Measurements from ENCODE around the gene XRCC3.
"Not testable (repeated sequence)": the region's sequence is repeated elsewhere in the genome, so short reads cannot be mapped to it uniquely, and the experiment has no call there.

Gene XRCC3

DNA sequence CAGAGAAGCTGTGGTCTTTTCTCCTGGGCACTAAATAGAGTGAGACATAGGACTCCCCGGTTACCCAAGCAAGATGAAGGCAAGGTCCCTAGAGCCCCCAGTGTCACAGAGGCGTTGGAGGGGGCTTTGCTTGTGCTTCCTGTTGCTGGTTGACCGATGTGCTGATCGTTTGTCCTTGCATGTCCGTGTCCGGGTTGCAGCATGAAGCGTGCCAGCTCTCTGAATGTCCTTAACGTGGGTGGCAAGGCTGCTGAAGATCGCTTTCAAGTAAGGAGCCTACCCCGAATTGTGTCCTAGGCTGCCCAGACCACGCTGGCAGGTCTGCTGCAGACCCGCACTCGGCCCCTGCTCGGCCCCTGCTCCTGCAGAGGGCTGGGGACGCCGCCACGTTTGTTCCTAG is 23.1 kb downstream of the XRCC3 start:
- ChIA-PET CTCF (no interaction called here), POLR2A (interaction anchor here (1.0 kb wide), 1 partner anchor 23 kb away, joined by 4 read pairs; the partner anchor contains the start of genes XRCC3 and ZFYVE21)
- TF ChIP-seq SUZ12 (IDR thresholded peaks at IDR 0.05) = no peak
- DNase-seq (ENCODE audit: extremely low spot score) = no peak

- CTCF ChIA-PET; DNase-seq (ENCODE audit: extremely low spot score): not testable (repeated sequence)
- POLR2A ChIA-PET = interaction anchor here (1.0 kb wide), 1 partner anchor 24 kb away, joined by 4 read pairs; the partner anchor contains the start of genes XRCC3 and ZFYVE21
These were observed 23.6 kb downstream of the XRCC3 start for GRCh38 chr14:103691655-103692054.

DNA sequence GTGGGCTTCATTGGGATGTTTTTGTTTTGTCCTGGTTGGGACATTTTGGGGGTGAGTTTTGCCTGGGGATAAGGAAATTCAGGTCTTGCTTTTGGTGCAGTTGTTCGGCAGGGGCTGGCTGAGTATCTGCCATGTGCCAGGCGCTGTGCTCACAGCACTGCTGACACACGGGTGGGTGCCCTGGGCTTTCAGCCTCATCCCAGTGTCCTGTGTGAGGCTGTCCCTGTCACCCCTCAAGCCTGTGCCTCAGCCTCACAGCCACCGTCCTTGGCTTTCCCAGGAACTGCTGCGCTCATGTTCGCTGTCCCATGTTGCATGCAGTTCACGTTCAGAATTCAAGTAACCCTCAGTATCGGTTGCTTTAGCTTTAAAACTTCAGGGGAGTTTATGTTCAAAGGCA is 24.9 kb downstream of the XRCC3 start:
- ChIA-PET POLR2A (no interaction called here), CTCF (interaction anchor here (0.6 kb wide), 1 partner anchor 111 kb away, joined by 6 read pairs; no protein-coding TSS in a partner anchor)
- TF ChIP-seq BHLHE40 (IDR thresholded peaks at IDR 0.05; ENCODE audit: borderline replicate concordance) (no peak), SP1 (IDR thresholded peaks at IDR 0.05) (no peak), L3MBTL2 (conservative IDR thresholded peaks at IDR 0.05) (no peak), ARNT (IDR thresholded peaks at IDR 0.05) (no peak), SUZ12 (IDR thresholded peaks at IDR 0.05) (no peak), CTBP1 (IDR thresholded peaks at IDR 0.05; ENCODE audit: borderline replicate concordance) (no peak), PKNOX1 (IDR thresholded peaks at IDR 0.05) (no peak)
- no peak for DNase-seq (ENCODE audit: extremely low spot score)

DNA sequence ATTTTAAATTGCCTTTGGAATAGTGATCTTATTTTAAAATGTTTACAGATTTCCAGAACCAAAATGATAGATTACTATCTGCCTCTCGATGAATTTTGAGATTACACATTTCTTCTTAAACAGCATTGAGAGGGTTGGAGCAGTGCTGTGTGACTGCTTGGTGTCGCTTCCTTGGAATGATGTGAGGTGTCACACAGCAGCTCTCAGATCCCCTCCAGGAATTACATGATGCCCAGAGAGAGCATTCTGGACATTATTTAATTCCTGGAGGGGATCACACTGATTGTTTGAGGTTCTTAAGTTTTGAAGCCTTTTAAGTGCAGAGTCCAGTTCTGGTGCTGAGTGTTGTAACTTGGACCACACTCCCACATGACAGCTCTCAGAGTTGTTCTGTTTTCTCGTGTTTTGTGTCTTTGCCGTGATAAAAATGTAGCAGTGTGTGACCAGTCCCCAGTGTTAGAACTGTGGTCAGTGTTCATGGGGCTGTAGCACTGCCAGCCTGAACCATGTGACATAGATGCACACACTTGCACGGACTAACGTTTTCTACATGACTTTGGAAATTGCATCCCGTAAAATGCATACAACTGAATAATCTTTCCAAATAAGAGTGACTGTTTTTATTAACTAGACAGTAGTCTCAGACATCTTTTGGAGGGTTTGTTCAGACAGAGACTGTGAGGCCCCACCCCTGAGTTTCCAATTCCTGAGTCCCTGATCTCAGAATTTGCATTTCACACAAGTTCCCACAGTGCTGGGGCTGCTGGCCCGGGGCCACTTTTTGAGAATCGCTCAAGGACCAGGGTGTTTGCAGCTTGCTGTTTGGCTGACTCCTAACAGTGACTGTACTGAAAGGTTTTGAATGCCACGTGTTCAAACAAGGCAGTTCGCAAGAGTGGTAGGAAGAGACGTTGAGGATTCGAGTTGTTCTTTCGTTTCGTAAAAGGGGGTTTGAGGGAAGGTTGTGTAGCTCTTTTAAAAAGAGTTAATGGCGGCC is 26.0 kb downstream of the XRCC3 start:
- TF ChIP-seq HDGF (IDR thresholded peaks at IDR 0.05; ENCODE audit: borderline replicate concordance) = no peak
- no peak for TF ChIP-seq ZNF384 (IDR thresholded peaks at IDR 0.05)
- TF ChIP-seq SUZ12 (IDR thresholded peaks at IDR 0.05) = no peak
- TF ChIP-seq SP1 (IDR thresholded peaks at IDR 0.05) = no peak
- no peak for TF ChIP-seq FOXK2 (IDR thresholded peaks at IDR 0.05)
- TF ChIP-seq NFRKB (IDR thresholded peaks at IDR 0.05) = no peak
- TF ChIP-seq PKNOX1 (IDR thresholded peaks at IDR 0.05) = no peak
- no peak for TF ChIP-seq BHLHE40 (IDR thresholded peaks at IDR 0.05; ENCODE audit: borderline replicate concordance)
- POLR2A ChIA-PET = no interaction called here
- CTCF ChIA-PET = interaction anchor here (0.6 kb wide), 1 partner anchor 110 kb away, joined by 6 read pairs; no protein-coding TSS in a partner anchor
- no peak for DNase-seq (ENCODE audit: extremely low spot score)

GRCh38 chr14:103688441-103688840 is 26.8 kb downstream of the XRCC3 start:
- ChIA-PET POLR2A (no interaction called here), CTCF (no interaction called here)
- no peak for TF ChIP-seq BHLHE40 (IDR thresholded peaks at IDR 0.05; ENCODE audit: borderline replicate concordance)
- no peak for DNase-seq (ENCODE audit: extremely low spot score)

GRCh38 chr14:103687712-103688111 is 27.5 kb downstream of the XRCC3 start:
- no peak for TF ChIP-seq SUZ12 (IDR thresholded peaks at IDR 0.05)
- TF ChIP-seq FOXK2 (IDR thresholded peaks at IDR 0.05) = no peak
- ChIA-PET CTCF (no interaction called here), POLR2A (no interaction called here)
- DNase-seq (ENCODE audit: extremely low spot score) = no peak

DNA sequence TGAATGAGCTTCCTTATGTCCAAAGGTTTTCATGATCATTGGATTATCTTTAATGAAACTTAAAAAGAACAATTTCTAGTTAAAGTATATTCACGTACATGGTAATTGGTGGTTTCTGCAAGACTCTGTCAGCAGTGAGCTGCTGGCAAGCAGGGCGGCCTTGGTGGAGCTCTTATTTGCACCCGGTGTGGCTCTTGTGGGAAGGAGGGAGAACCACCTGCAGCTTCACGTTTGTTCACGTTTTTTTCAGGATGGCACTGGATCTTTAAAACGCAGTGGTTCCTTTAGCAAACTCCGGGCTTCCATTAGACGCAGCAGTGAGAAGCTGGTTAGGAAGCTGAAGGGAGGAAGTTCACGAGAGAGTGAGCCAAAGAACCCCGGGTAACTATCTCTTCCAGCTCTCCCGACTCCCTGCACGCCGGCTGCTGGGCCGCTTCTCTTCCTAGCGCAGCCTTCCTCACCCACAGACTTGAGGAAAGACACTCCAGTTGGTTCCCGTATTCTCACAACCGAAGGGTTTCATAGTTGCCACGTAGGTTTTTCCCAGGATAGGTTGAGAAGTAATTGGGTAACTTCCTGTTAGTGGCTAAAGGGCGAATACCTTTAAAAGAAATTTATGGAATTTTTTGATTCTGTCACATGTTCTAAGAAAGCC is 28.3 kb downstream of the XRCC3 start:
- ChIA-PET CTCF (interaction anchor here (0.9 kb wide), 1 partner anchor 10 kb away, joined by 3 read pairs; no protein-coding TSS in a partner anchor), POLR2A (no interaction called here)
- DNase-seq (ENCODE audit: extremely low spot score) = no peak
- no peak for TF ChIP-seq CTBP1 (IDR thresholded peaks at IDR 0.05; ENCODE audit: borderline replicate concordance)
- TF ChIP-seq ELF4 (IDR thresholded peaks at IDR 0.05) = no peak
- no peak for TF ChIP-seq LEF1 (IDR thresholded peaks at IDR 0.05; ENCODE audit: borderline replicate concordance)
- TF ChIP-seq FOXA1 (IDR thresholded peaks at IDR 0.05) = no peak
- TF ChIP-seq NFRKB (IDR thresholded peaks at IDR 0.05) = no peak
- no peak for TF ChIP-seq FOXM1 (IDR thresholded peaks at IDR 0.05; ENCODE audit: borderline replicate concordance)
- no peak for TF ChIP-seq SP1 (IDR thresholded peaks at IDR 0.05)
- TF ChIP-seq ARNT (IDR thresholded peaks at IDR 0.05) = no peak
- no peak for TF ChIP-seq TARDBP (IDR thresholded peaks at IDR 0.05)
- TF ChIP-seq L3MBTL2 (conservative IDR thresholded peaks at IDR 0.05) = no peak
- TF ChIP-seq PKNOX1 (IDR thresholded peaks at IDR 0.05) = no peak
- no peak for TF ChIP-seq FOXK2 (IDR thresholded peaks at IDR 0.05)
- TF ChIP-seq ZNF384 (IDR thresholded peaks at IDR 0.05) = no peak
- no peak for TF ChIP-seq BHLHE40 (IDR thresholded peaks at IDR 0.05; ENCODE audit: borderline replicate concordance)
